GM12874 (cell line): Measurements from ENCODE around the gene ZMYM2.

ENCODE experiments used
- CTCF ChIP-seq: IDR thresholded peaks from 2 replicates; pipeline ENCODE4 v1.5.1; 2011; ENCODE audit warnings: low read depth, mild to moderate bottlenecking, control low read depth, low read length, moderate library complexity; ENCODE audit not compliant: insufficient read depth

Gene ZMYM2

GRCh38 chr13:19967621-19968020 lies 9.1 kb downstream of the ZMYM2 start:
- TF ChIP-seq CTCF, result no peak

GRCh38 chr13:19978831-19979437 lies 20.4 kb downstream of the ZMYM2 start:
- no peak for TF ChIP-seq CTCF

- TF ChIP-seq CTCF, result no peak
These were observed 23.2 kb downstream of the ZMYM2 start for GRCh38 chr13:19981685-19982238.

- no peak for TF ChIP-seq CTCF
These were observed 24.0 kb downstream of the ZMYM2 start for GRCh38 chr13:19982447-19983043.

- peak; percentile 46; the same call in 1 of the 2 replicates for TF ChIP-seq CTCF
These were observed 26.1 kb downstream of the ZMYM2 start for GRCh38 chr13:19984430-19985218.

- no peak for TF ChIP-seq CTCF
These were observed 26.7 kb downstream of the ZMYM2 start for GRCh38 chr13:19985219-19985556.

- TF ChIP-seq CTCF, result no peak
These were observed 33.0 kb downstream of the ZMYM2 start for GRCh38 chr13:19991531-19991930.
